Right cardiac atrium (tissue), 5 donors: ENCODE data around the gene MCHR1. TPM values are rescaled to one million over a fixed set of nuclear protein-coding genes. Genes with fewer than 3 reads are reported as not detected.
"Not testable (repeated sequence)": the region's sequence is repeated elsewhere in the genome, so short reads cannot be mapped to it uniquely, and the experiment has no call there.

Experiments used
- ATAC-seq, 2 donors: fragments of 200-7000 bp; cut with Tn5 transposase; one replicate each; pipeline versions ENCODE4 v1.8.0 to v1.9.1; 2020; ENCODE audit warnings: moderate library complexity in 2 of 2, mild to moderate bottlenecking in 1 of 2
- DNase-seq, 3 donors: peaks; one replicate each; pipeline ENCODE4 v3.0.0-alpha.2; 2020
- H3K27ac ChIP-seq: one replicate; pipeline ENCODE4 v1.5.1; 2013; ENCODE audit warnings: mild to moderate bottlenecking, low read length, control low read depth, moderate library complexity
- H3K27me3 ChIP-seq: one replicate; pipeline ENCODE4 v1.6.1; 2013; ENCODE audit not compliant: control insufficient read depth, insufficient read depth
- H3K4me1 ChIP-seq: one replicate; pipeline ENCODE4 v1.6.1; 2013; ENCODE audit warnings: low read length; ENCODE audit not compliant: control insufficient read depth, insufficient read depth
- H3K4me3 ChIP-seq: one replicate; pipeline ENCODE4 v1.5.1; 2013; ENCODE audit warnings: low read length, control low read depth
- H3K9me3 ChIP-seq: one replicate; pipeline ENCODE4 v1.6.1; 2013; ENCODE audit warnings: low read length; ENCODE audit not compliant: control insufficient read depth
- WGBS: extraction: QIAGEN DNeasy Blood & Tissue Kit; methylation state at CpG from one replicate; pipeline ENCODE4 v1.1.7; 2013; 5-methylcytosine and 5-hydroxymethylcytosine counted together
- intact Hi-C, 4 donors: fragments of 100-400 bp; cut with DNase I; formaldehyde crosslinking; loops; one replicate each; pipeline versions ENCODE4 v1.11.0 to v1.14.0; 2022 to 2023
- polyA plus RNA-seq: library from polyadenylated mRNA; stranded (reverse); fragments of 200-250 nt; gene quantifications from one replicate; pipeline ENCODE4 v1.2.3, GENCODE V29; 2013
- total RNA-seq, 4 donors: library from RNA; stranded (reverse); fragmentation: NEBNext Ultra II Directional; extraction: Animal tissue kit (Norgen Biotek cat#: 25700); gene quantifications; one replicate each; pipeline ENCODE4 v1.2.1, GENCODE V29; 2021
- donor health status: healthy with polysubstance abuse.
- donor health status: DM: no; HTN: yes; CAD: no.
- donor health status: DM: no; HTN: no; CAD: no.
- donor health status: DM: no; HTN: yes; CAD: no; lungs with severe emphysema.
- donor health status: DM: yes; HTN: yes; CAD: no.

Gene MCHR1
- total and polyA plus RNA-seq, 5 donors, result 1.3 to 3.2 (median 2.0) TPM

GRCh38 chr22:40656651-40657050 lies 22.6 kb upstream of the MCHR1 start:
- ATAC-seq, H3K27ac ChIP-seq, intact Hi-C loops, DNase-seq, H3K27me3 ChIP-seq, H3K9me3 ChIP-seq, H3K4me3 ChIP-seq: not testable (repeated sequence)
- WGBS, result 93% methylated on average over 10 of the region's 10 CpGs
- peaks cover 10% of the 10 kb centered on the region for H3K4me1 ChIP-seq

GRCh38 chr22:40659166-40659565 lies 20.1 kb upstream of the MCHR1 start:
- intact Hi-C loops, result no loop called here
- no peaks in the 10 kb centered on the region for H3K9me3 ChIP-seq
- peaks cover 4% of the 10 kb centered on the region for H3K4me1 ChIP-seq
- H3K4me3 ChIP-seq, result no peak overlapping the region
- H3K27me3 ChIP-seq, result no peaks in the 10 kb centered on the region
- 96% methylated on average over 6 of the region's 6 CpGs for WGBS
- ATAC-seq, result no peak
- no peak for DNase-seq
- no peak overlapping the region for H3K27ac ChIP-seq

- Histone ChIP-seq H3K4me3 (no peak overlapping the region), H3K9me3 (no peaks in the 10 kb centered on the region), H3K4me1 (peaks cover 6% of the 10 kb centered on the region), H3K27me3 (no peaks in the 10 kb centered on the region), H3K27ac (no peak overlapping the region)
- intact Hi-C loops, result no loop called here
- 75% methylated on average over 3 of the region's 3 CpGs for WGBS
- DNase-seq, result peak in 1 of 3 donors; percentile 31
- ATAC-seq, result no peak
These were observed 18.6 kb upstream of the MCHR1 start for GRCh38 chr22:40660730-40661129.

GRCh38 chr22:40661671-40662070 lies 17.6 kb upstream of the MCHR1 start:
- Histone ChIP-seq H3K4me3 (no peak overlapping the region), H3K9me3 (no peaks in the 10 kb centered on the region), H3K4me1 (peaks cover 6% of the 10 kb centered on the region), H3K27me3 (no peaks in the 10 kb centered on the region), H3K27ac (no peak overlapping the region)
- WGBS, result 98% methylated on average over 7 of the region's 7 CpGs
- intact Hi-C loops, result no loop called here
- DNase-seq, result no peak
- ATAC-seq, result no peak

- DNase-seq (peak; percentile 77 to 93 (median 90)), ATAC-seq (peak; percentile 64 to 86)
- 28% methylated on average over 4 of the region's 4 CpGs for WGBS
- H3K9me3 ChIP-seq, result no peaks in the 10 kb centered on the region
- peaks cover 19% of the 10 kb centered on the region for H3K4me1 ChIP-seq
- no peak overlapping the region for H3K4me3 ChIP-seq
- intact Hi-C loops, result no loop called here
- H3K27ac ChIP-seq, result peak overlapping the region; percentile 98
- H3K27me3 ChIP-seq, result no peaks in the 10 kb centered on the region
These were observed 14.0 kb upstream of the MCHR1 start for GRCh38 chr22:40665312-40665711.

- H3K4me1 ChIP-seq, result peaks cover 19% of the 10 kb centered on the region
- H3K27ac ChIP-seq, result peak overlapping the region; percentile 98
- WGBS, result 31% methylated on average over 7 of the region's 7 CpGs
- H3K9me3 ChIP-seq, result no peaks in the 10 kb centered on the region
- intact Hi-C loops, result no loop called here
- no peaks in the 10 kb centered on the region for H3K27me3 ChIP-seq
- ATAC-seq (peak; percentile 76 to 85), DNase-seq (peak; percentile 71 to 88 (median 78))
- no peak overlapping the region for H3K4me3 ChIP-seq
These were observed 13.0 kb upstream of the MCHR1 start for GRCh38 chr22:40666151-40666848.

GRCh38 chr22:40668611-40669411 lies 10.5 kb upstream of the MCHR1 start:
- ATAC-seq, result peak in 1 of 2 donors; percentile 76
- H3K4me1 ChIP-seq, result peaks cover 19% of the 10 kb centered on the region
- H3K27ac ChIP-seq, result peak overlapping the region; percentile 85
- no peaks in the 10 kb centered on the region for H3K27me3 ChIP-seq
- H3K9me3 ChIP-seq, result no peaks in the 10 kb centered on the region
- no peak overlapping the region for H3K4me3 ChIP-seq
- DNase-seq, result peak in 1 of 3 donors; percentile 30
- WGBS, result 68% methylated on average over 11 of the region's 11 CpGs
- intact Hi-C loops, result no loop called here

GRCh38 chr22:40670058-40670457 lies 9.2 kb upstream of the MCHR1 start:
- H3K27ac ChIP-seq, result peak overlapping the region; percentile 85
- ATAC-seq (no peak), DNase-seq (no peak)
- no peaks in the 10 kb centered on the region for H3K27me3 ChIP-seq
- 72% methylated on average over 2 of the region's 2 CpGs for WGBS
- H3K4me1 ChIP-seq, result peaks cover 16% of the 10 kb centered on the region
- no peaks in the 10 kb centered on the region for H3K9me3 ChIP-seq
- intact Hi-C loops, result no loop called here
- no peak overlapping the region for H3K4me3 ChIP-seq

GRCh38 chr22:40671369-40671768 lies 7.9 kb upstream of the MCHR1 start:
- peaks cover 12% of the 10 kb centered on the region for H3K4me1 ChIP-seq
- no peaks in the 10 kb centered on the region for H3K9me3 ChIP-seq
- no peak overlapping the region for H3K4me3 ChIP-seq
- WGBS, result 96% methylated on average over 13 of the region's 13 CpGs
- DNase-seq, result peak in 2 of 3 donors; percentile 19
- H3K27me3 ChIP-seq, result no peaks in the 10 kb centered on the region
- intact Hi-C loops, result no loop called here
- ATAC-seq, result no peak
- H3K27ac ChIP-seq, result no peak overlapping the region

GRCh38 chr22:40671796-40672360 lies 7.4 kb upstream of the MCHR1 start:
- Histone ChIP-seq H3K4me1 (peaks cover 10% of the 10 kb centered on the region), H3K4me3 (no peak overlapping the region), H3K27me3 (no peaks in the 10 kb centered on the region), H3K27ac (no peak overlapping the region), H3K9me3 (no peaks in the 10 kb centered on the region)
- ATAC-seq (no peak), DNase-seq (peak in 1 of 3 donors; percentile 18)
- intact Hi-C loops, result no loop called here
- 98% methylated on average over 7 of the region's 7 CpGs for WGBS

- ATAC-seq, result peak; percentile 22 to 49
- intact Hi-C loops, result no loop called here
- Histone ChIP-seq H3K9me3 (no peaks in the 10 kb centered on the region), H3K4me1 (peaks cover 7% of the 10 kb centered on the region), H3K4me3 (no peak overlapping the region), H3K27ac (peak overlapping the region; percentile 67), H3K27me3 (no peaks in the 10 kb centered on the region)
- 82% methylated on average over 4 of the region's 4 CpGs for WGBS
- peak in 1 of 3 donors; percentile 26 for DNase-seq
These were observed 6.3 kb upstream of the MCHR1 start for GRCh38 chr22:40673017-40673416.
